Activated T-helper 2 cell treated with anti-CD3 and anti-CD28 coated beads, Interferon-gamma antibody, Interleukin-2, Interleukin-4, amounts not matched to agents 10 μg/mL and 5 μg/mL and 100 μg/mL, durations not matched to agents 14 hours and 24 hours and 36 hours (primary cell): ENCODE measurements around the gene ARHGEF16. TPM values are rescaled to one million over a fixed set of nuclear protein-coding genes. Genes with fewer than 3 reads are reported as not detected.

Source experiments
- DNase-seq: peaks from one replicate; pipeline ENCODE4 v3.0.0; 2021; ENCODE audit warnings: low spot score
- H3K27ac Mint-ChIP-seq: one replicate; pipeline ENCODE4 v1.8.0; 2021; ENCODE audit warnings: mixed read lengths
- H3K27me3 Mint-ChIP-seq: one replicate; pipeline ENCODE4 v1.8.0; 2021; ENCODE audit warnings: low read depth, mixed read lengths
- H3K36me3 Mint-ChIP-seq: one replicate; pipeline ENCODE4 v1.8.0; 2021; ENCODE audit warnings: low read depth, mixed read lengths
- H3K4me1 Mint-ChIP-seq: one replicate; pipeline ENCODE4 v1.8.0; 2021; ENCODE audit warnings: low read depth, mixed read lengths
- H3K4me3 Mint-ChIP-seq: one replicate; pipeline ENCODE4 v1.8.0; 2021; ENCODE audit warnings: low read depth, mild to moderate bottlenecking, moderate library complexity, mixed read lengths
- H3K9me3 Mint-ChIP-seq: one replicate; pipeline ENCODE4 v1.8.0; 2021; ENCODE audit warnings: mixed read lengths
- intact Hi-C: fragments of 100-400 bp; cut with micrococcal nuclease; formaldehyde crosslinking; loops from one replicate; pipeline ENCODE4 v1.15.1; 2023
- total RNA-seq: library from RNA; stranded (reverse); gene quantifications from 2 replicates; pipeline ENCODE4 v1.2.3, GENCODE V29; 2022

The ARHGEF16 gene
- total RNA-seq, 1 donor from 2014 or later, result not detected

DNA sequence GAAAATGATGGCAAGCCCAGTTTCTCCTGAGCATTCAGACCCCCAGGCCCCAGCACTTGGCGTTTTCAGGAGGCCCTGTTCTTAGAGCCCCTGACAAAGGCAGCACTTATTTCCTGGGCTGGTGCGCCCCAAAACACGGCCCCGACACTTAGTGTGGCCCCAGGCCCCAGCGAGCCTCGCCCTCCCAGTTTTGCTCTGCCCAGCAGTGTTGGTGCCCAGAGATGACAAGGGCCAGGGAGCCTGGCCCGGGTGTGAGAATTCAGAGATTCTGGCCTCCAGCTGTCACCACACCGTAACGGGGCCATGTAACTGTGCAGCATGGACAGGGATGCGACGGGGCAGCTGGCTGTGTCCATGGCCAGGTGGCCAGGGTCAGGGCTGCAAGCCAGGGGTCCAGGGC lies 18.0 kb upstream of the ARHGEF16 start:
- H3K27me3 Mint-ChIP-seq, result no peaks in the 10 kb centered on the region
- intact Hi-C loops, result no loop called here
- no peaks in the 10 kb centered on the region for H3K9me3 Mint-ChIP-seq
- H3K4me3 Mint-ChIP-seq, result no peak overlapping the region
- H3K36me3 Mint-ChIP-seq, result no peaks in the 10 kb centered on the region
- no peaks in the 10 kb centered on the region for H3K4me1 Mint-ChIP-seq
- no peak overlapping the region for H3K27ac Mint-ChIP-seq
- no peak for DNase-seq

DNA sequence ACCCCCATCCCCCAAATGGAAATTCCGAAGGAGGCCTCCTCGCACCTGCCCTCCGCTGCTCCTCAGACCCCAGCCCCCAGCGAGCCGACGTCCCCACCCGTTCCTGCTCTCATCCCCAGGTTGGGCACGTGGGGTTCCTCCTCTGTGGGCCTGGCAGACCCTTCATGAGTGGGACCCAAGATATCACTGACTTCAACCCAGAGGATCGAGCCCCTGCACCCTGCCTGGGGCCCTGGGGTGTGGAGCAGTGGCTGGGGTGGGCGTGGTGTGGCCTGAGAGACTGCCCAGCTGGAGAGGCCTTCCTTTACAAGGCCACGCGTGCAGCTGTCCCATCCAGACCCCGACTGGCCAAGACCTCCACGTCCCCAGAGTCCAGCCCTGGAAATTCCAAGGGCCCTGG lies 17.6 kb upstream of the ARHGEF16 start:
- DNase-seq, result no peak
- Mint-ChIP-seq H3K27me3 (no peaks in the 10 kb centered on the region), H3K4me1 (no peaks in the 10 kb centered on the region), H3K27ac (no peak overlapping the region), H3K9me3 (no peaks in the 10 kb centered on the region), H3K36me3 (no peaks in the 10 kb centered on the region), H3K4me3 (no peak overlapping the region)
- intact Hi-C loops, result no loop called here

DNA sequence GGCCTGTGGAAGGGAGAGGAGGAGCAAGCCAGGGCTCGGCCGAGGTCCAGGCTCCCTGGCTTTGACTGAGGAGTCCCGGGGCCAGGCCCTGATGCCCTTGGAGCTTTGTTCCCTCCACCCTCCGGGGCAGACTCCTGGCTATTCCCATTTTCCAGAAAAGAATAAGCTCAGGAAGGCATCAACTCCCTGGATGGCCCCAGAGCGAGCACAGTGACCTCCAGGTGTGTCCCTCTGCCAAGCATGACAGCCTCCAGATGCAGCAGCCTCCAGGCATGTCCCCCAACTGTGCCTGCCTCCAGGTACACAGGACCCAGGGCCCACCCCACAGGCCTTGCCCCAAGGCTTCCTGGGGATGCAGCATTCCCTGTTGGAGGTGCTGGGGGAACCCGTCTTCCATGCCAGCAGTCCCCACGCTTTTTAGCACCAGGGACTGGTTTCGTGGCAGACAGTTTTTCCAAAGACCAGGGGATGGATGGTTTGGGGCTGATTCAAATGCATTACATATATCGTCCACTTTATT lies 15.7 kb upstream of the ARHGEF16 start:
- Mint-ChIP-seq H3K4me1 (no peaks in the 10 kb centered on the region), H3K4me3 (no peak overlapping the region), H3K27ac (no peak overlapping the region), H3K9me3 (no peaks in the 10 kb centered on the region), H3K27me3 (no peaks in the 10 kb centered on the region), H3K36me3 (no peaks in the 10 kb centered on the region)
- intact Hi-C loops, result no loop called here
- DNase-seq, result no peak

DNA sequence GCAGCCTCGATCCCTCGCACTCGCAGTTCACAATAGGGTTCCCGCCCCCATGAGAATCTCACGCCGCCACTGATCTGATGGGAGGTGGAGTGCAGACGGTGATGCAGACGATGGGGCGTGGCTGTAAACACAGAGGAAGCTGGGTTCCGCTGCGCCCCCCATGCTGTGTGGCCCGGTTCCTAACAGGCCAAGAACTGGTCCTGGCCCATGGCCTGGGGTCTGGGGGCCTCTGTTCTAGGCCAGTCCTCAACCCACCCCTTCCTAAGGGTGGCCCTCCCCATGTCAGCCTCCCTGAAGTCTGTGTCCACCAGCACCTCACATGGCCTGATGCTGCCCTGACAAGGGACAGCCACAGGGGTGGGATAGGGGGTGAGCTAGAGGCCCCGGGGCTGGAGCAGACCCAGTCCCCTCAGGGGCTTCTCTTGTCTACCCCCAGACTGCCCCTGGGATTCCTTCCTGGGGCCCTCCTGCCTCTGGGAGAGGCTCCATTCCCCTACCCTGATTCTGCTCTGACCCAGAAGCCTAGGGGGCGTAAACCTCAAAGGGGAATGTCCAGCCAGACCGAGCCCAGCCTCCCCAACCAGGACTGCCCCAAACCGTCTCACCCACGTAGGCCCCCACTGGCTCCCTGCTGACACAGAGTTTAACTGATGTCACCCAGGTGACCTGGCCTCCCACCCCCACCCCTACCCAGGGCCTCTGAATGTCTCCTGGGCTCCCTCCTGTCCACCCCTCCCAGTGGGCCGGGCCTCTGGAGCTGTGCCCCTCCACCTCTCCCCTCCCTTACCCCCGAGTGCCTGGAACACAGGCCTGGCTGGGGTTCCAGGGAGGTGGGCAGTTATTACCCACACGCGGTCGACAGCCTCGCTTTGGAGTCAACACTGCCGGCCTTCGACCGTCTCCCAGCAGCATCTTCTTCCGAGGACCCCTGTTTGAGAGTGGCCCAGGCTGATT lies 14.8 kb upstream of the ARHGEF16 start:
- no peak overlapping the region for H3K27ac Mint-ChIP-seq
- H3K4me3 Mint-ChIP-seq, result no peak overlapping the region
- H3K4me1 Mint-ChIP-seq, result no peaks in the 10 kb centered on the region
- no peaks in the 10 kb centered on the region for H3K27me3 Mint-ChIP-seq
- no peaks in the 10 kb centered on the region for H3K9me3 Mint-ChIP-seq
- intact Hi-C loops, result no loop called here
- H3K36me3 Mint-ChIP-seq, result no peaks in the 10 kb centered on the region
- DNase-seq, result no peak

DNA sequence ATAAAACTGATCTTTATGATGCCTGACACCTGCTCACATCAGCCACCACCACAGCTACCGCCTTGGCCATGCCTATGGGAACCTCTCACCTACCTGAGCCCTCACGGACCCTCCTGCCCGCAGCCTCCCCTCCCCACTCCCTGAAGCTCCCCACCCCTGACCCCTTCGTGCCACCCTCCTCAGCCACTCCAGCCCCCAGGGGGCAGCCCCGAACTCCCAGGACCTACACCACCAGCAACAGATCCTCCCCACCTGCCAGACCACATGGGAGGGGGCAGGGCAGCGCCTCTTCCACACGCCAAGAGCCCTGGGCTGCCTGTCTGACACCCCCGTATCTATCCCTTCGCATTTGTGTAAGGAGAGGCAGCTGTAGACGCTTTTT lies 14.2 kb upstream of the ARHGEF16 start:
- Mint-ChIP-seq H3K4me1 (no peaks in the 10 kb centered on the region), H3K36me3 (no peaks in the 10 kb centered on the region), H3K27me3 (no peaks in the 10 kb centered on the region), H3K4me3 (no peak overlapping the region), H3K27ac (no peak overlapping the region), H3K9me3 (no peaks in the 10 kb centered on the region)
- no peak for DNase-seq
- intact Hi-C loops, result no loop called here

DNA sequence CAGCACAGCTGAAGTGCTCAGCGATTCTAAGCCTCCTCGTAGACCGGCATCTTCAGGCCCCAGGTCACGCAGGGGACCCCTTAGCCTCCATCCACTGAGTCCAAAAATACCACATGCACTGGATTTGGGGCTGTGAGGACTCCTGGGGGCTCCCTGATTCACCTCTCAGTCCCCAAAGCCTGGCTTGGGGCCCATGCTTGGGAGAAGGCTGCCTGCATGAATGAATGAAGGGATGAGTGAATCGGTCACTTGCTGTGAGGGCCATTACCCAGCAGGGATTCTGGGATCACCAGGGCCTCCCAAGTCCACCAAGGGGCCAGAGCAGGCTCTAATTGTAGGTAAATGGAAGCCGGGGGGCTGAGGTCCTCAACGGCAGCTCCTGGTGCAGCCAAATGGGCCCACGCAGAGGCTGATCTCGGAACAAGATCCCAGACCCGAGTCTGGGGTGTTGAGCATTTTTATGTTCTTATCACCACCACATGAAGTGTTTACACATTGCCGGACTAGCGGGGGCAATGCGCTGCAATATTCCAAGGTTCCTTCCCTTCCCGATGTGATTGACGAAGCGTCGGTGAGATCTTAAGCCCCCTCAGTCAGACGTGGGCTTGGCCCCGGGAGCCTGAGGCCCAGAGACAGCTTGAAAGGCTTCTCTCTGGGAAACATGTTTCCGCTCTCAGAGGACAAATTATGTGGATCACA lies 13.6 kb upstream of the ARHGEF16 start:
- no peak for DNase-seq
- Mint-ChIP-seq H3K36me3 (no peaks in the 10 kb centered on the region), H3K27ac (no peak overlapping the region), H3K9me3 (no peaks in the 10 kb centered on the region), H3K4me1 (no peaks in the 10 kb centered on the region), H3K27me3 (no peaks in the 10 kb centered on the region), H3K4me3 (no peak overlapping the region)
- intact Hi-C loops, result no loop called here

DNA sequence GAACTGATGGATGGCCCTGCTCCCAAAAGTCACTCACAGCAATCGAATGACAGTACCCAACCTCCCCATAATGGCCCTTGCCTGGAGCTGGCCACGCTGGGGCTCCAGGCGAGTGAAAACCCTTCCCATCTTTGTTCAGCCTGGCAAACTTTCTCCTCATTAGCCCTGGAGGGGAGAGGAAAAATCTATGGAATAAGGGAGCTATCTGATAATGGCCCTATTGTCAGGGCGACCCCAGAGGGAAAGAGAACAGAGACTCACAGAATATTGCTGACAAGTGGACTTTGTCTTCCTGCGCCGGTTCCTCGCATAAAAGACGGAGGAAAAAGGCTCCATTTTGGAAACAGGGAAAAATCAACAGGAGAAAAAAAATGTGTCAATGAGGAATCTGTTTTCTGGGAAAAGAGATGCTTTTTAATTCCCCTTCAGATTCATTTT lies 13.0 kb upstream of the ARHGEF16 start:
- intact Hi-C loops, result no loop called here
- H3K27me3 Mint-ChIP-seq, result no peaks in the 10 kb centered on the region
- no peak overlapping the region for H3K4me3 Mint-ChIP-seq
- no peak for DNase-seq
- H3K4me1 Mint-ChIP-seq, result no peaks in the 10 kb centered on the region
- no peak overlapping the region for H3K27ac Mint-ChIP-seq
- H3K36me3 Mint-ChIP-seq, result no peaks in the 10 kb centered on the region
- H3K9me3 Mint-ChIP-seq, result no peaks in the 10 kb centered on the region

DNA sequence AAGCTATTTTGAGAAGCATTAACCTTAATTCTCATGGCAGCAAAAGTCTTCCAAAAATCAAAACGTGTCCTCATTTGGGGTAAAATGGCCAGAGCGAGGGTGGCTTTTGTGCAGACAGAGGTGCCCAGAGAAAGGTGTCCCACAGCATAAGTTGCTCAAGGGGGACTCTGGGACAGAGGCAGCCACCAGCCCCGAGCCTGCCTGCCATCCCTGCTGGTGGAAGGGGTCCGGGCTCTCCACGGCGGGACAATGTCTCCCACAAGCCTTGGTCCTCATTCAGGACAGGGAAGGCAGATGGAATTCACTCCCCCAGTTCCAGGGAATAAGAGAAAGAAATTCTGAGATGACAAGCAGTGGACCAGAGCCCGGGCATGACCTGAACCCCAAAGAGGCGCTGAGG lies 12.6 kb upstream of the ARHGEF16 start:
- no peak for DNase-seq
- no peak overlapping the region for H3K27ac Mint-ChIP-seq
- H3K27me3 Mint-ChIP-seq, result no peaks in the 10 kb centered on the region
- intact Hi-C loops, result no loop called here
- no peaks in the 10 kb centered on the region for H3K36me3 Mint-ChIP-seq
- H3K4me1 Mint-ChIP-seq, result no peaks in the 10 kb centered on the region
- no peaks in the 10 kb centered on the region for H3K9me3 Mint-ChIP-seq
- H3K4me3 Mint-ChIP-seq, result no peak overlapping the region

- H3K36me3 Mint-ChIP-seq, result no peaks in the 10 kb centered on the region
- intact Hi-C loops, result no loop called here
- H3K4me1 Mint-ChIP-seq, result no peaks in the 10 kb centered on the region
- H3K27ac Mint-ChIP-seq, result no peak overlapping the region
- DNase-seq, result no peak
- no peaks in the 10 kb centered on the region for H3K9me3 Mint-ChIP-seq
- H3K27me3 Mint-ChIP-seq, result no peaks in the 10 kb centered on the region
- H3K4me3 Mint-ChIP-seq, result no peak overlapping the region
Measured at GRCh38 chr1:3442331-3442730, 12.1 kb upstream of the ARHGEF16 start.

- Mint-ChIP-seq H3K27ac (no peak overlapping the region), H3K4me1 (no peaks in the 10 kb centered on the region), H3K9me3 (no peaks in the 10 kb centered on the region), H3K4me3 (no peak overlapping the region), H3K27me3 (no peaks in the 10 kb centered on the region), H3K36me3 (no peaks in the 10 kb centered on the region)
- intact Hi-C loops, result no loop called here
- DNase-seq, result no peak
Measured at GRCh38 chr1:3442901-3443300, 11.6 kb upstream of the ARHGEF16 start.

DNA sequence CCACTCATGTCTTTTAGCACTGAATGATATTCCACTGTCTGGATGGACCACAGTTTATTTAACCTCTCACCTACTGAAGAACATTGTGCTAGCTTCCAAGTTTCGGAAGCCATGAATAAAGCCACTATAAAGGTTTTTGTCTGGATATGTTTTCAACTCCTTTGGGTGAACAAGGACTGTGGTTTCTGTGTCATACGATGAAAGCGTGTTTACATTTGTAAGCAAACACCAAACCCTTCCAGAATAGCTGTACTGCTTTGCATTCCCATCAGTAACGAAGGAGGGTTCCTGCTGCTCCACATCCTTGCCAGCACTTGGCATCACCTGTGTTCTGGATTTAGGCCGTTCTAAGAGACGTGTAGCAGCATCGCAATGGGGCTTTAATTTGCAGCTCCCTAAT lies 10.7 kb upstream of the ARHGEF16 start:
- Mint-ChIP-seq H3K9me3 (no peaks in the 10 kb centered on the region), H3K36me3 (no peaks in the 10 kb centered on the region), H3K27ac (no peak overlapping the region), H3K4me1 (no peaks in the 10 kb centered on the region), H3K27me3 (peaks cover 2% of the 10 kb centered on the region), H3K4me3 (no peak overlapping the region)
- intact Hi-C loops, result no loop called here
- no peak for DNase-seq

DNA sequence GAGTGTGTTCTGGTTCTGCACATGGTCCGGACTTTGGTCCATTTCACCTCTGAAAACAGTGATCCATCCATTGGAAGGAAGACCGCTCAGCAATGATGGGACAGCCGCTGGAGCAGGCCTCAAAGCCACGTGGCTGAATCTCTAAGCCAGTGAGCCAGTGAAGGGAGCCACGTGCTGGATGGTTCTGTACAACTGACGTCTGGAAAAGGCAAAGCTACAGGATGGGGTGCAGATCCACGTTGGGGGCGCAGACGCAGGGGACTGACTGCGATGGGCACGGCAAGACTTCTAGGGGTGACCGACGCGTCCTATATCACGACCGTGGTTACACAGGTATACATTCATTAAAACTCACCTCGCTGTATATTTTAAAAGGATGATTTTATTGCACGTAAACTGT lies 10.2 kb upstream of the ARHGEF16 start:
- peaks cover 2% of the 10 kb centered on the region for H3K27me3 Mint-ChIP-seq
- H3K36me3 Mint-ChIP-seq, result no peaks in the 10 kb centered on the region
- H3K4me3 Mint-ChIP-seq, result no peak overlapping the region
- DNase-seq, result no peak
- no peak overlapping the region for H3K27ac Mint-ChIP-seq
- intact Hi-C loops, result no loop called here
- no peaks in the 10 kb centered on the region for H3K9me3 Mint-ChIP-seq
- H3K4me1 Mint-ChIP-seq, result no peaks in the 10 kb centered on the region

DNA sequence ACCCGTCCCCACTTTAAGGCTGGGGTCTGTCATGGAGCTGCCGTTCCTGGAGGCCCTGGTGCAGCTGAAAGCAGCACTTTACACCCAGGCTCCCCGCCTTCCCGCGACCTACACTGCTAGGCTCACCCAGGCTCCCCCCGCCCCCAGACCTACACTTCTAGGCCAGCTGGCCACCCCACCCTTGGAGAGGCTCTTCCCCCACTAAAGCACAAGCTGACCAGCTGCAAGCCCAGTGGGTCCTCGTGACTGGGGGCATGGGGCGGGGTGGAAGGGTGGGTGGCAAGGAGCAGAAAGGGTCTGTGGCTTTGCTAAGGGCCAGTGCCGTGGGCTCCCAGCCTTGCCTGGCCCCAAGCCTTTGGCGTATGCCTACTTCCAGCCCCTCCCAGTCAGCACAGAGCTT lies 9.7 kb upstream of the ARHGEF16 start:
- intact Hi-C loops, result no loop called here

More for the DNA sequence above, 9.7 kb upstream of the ARHGEF16 start:
- Mint-ChIP-seq H3K4me3 (no peak overlapping the region), H3K4me1 (no peaks in the 10 kb centered on the region), H3K36me3 (no peaks in the 10 kb centered on the region), H3K9me3 (no peaks in the 10 kb centered on the region), H3K27ac (no peak overlapping the region), H3K27me3 (peaks cover 2% of the 10 kb centered on the region)
- no peak for DNase-seq
